Measurements from ENCODE around the gene RPL6.

GRCh38 chr12:112375105-112375504 lies 34.3 kb downstream of the RPL6 start:
- TF ChIP-seq, protein P1, sequence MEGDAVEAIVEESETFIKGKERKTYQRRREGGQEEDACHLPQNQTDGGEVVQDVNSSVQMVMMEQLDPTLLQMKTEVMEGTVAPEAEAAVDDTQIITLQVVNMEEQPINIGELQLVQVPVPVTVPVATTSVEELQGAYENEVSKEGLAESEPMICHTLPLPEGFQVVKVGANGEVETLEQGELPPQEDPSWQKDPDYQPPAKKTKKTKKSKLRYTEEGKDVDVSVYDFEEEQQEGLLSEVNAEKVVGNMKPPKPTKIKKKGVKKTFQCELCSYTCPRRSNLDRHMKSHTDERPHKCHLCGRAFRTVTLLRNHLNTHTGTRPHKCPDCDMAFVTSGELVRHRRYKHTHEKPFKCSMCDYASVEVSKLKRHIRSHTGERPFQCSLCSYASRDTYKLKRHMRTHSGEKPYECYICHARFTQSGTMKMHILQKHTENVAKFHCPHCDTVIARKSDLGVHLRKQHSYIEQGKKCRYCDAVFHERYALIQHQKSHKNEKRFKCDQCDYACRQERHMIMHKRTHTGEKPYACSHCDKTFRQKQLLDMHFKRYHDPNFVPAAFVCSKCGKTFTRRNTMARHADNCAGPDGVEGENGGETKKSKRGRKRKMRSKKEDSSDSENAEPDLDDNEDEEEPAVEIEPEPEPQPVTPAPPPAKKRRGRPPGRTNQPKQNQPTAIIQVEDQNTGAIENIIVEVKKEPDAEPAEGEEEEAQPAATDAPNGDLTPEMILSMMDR (IDR thresholded peaks at IDR 0.05), result no peak
- TF ChIP-seq POLR2AphosphoS5 (IDR thresholded peaks at IDR 0.05) (no peak), POLR2A (IDR thresholded peaks at IDR 0.05) (no peak)
